ENCODE measurements around the gene ROR2.

The ROR2 gene

GRCh38 chr9:91840882-91841281, 109.1 kb downstream of the ROR2 start:
- DNase-seq (ENCODE audit: low read depth), result no peak

GRCh38 chr9:91840469-91840868, 109.6 kb downstream of the ROR2 start:
- DNase-seq (ENCODE audit: low read depth), result no peak

GRCh38 chr9:91839926-91840465, 110.0 kb downstream of the ROR2 start:
- no peak for DNase-seq (ENCODE audit: low read depth)

GRCh38 chr9:91837981-91838731, 111.9 kb downstream of the ROR2 start:
- DNase-seq (ENCODE audit: low read depth), result no peak

GRCh38 chr9:91836515-91836914, 113.5 kb downstream of the ROR2 start:
- DNase-seq (ENCODE audit: low read depth), result no peak

GRCh38 chr9:91835632-91836031, 114.4 kb downstream of the ROR2 start:
- DNase-seq (ENCODE audit: low read depth), result no peak

- DNase-seq (ENCODE audit: low read depth), result no peak
Measured at GRCh38 chr9:91835216-91835615, 114.8 kb downstream of the ROR2 start.

GRCh38 chr9:91834740-91835139, 115.3 kb downstream of the ROR2 start:
- DNase-seq (ENCODE audit: low read depth), result no peak

GRCh38 chr9:91833878-91834255, 116.2 kb downstream of the ROR2 start:
- DNase-seq (ENCODE audit: low read depth), result no peak

- no peak for DNase-seq (ENCODE audit: low read depth)
Measured at GRCh38 chr9:91833096-91833877, 116.7 kb downstream of the ROR2 start.

- DNase-seq (ENCODE audit: low read depth), result no peak
Measured at GRCh38 chr9:91832322-91832721, 117.7 kb downstream of the ROR2 start.

GRCh38 chr9:91825866-91826265, 124.2 kb downstream of the ROR2 start:
- no peak for DNase-seq (ENCODE audit: low read depth)

- DNase-seq (ENCODE audit: low read depth), result no peak
Measured at GRCh38 chr9:91825422-91825821, 124.6 kb downstream of the ROR2 start.

- no peak for DNase-seq (ENCODE audit: low read depth)
Measured at GRCh38 chr9:91824601-91825305, 125.3 kb downstream of the ROR2 start.

- no peak for DNase-seq (ENCODE audit: low read depth)
Measured at GRCh38 chr9:91824151-91824550, 125.9 kb downstream of the ROR2 start.

GRCh38 chr9:91820949-91821880, 128.8 kb downstream of the ROR2 start:
- DNase-seq (ENCODE audit: low read depth), result no peak

- DNase-seq (ENCODE audit: low read depth), result no peak
Measured at GRCh38 chr9:91820126-91820750, 129.8 kb downstream of the ROR2 start.

GRCh38 chr9:91818647-91819403, 131.2 kb downstream of the ROR2 start:
- no peak for DNase-seq (ENCODE audit: low read depth)

GRCh38 chr9:91818225-91818585, 131.8 kb downstream of the ROR2 start:
- no peak for DNase-seq (ENCODE audit: low read depth)

GRCh38 chr9:91817493-91818224, 132.4 kb downstream of the ROR2 start:
- no peak for DNase-seq (ENCODE audit: low read depth)
